Glutamatergic neuron (in vitro differentiated cells): ENCODE results near the gene TESMIN. TPM values are rescaled to one million over a fixed set of nuclear protein-coding genes. Genes with fewer than 3 reads are reported as not detected.

Experiments used
- DNase-seq: peaks from one replicate; pipeline ENCODE4 v3.0.0; 2022
- H3K27ac Mint-ChIP-seq: one replicate; pipeline ENCODE4 v1.8.0; 2020; ENCODE audit warnings: mild to moderate bottlenecking, mixed read lengths, inconsistent platforms; ENCODE audit not compliant: unreplicated experiment
- H3K27me3 Mint-ChIP-seq: one replicate; pipeline ENCODE4 v1.8.0; 2020; ENCODE audit warnings: mild to moderate bottlenecking, moderate library complexity, mixed read lengths, inconsistent platforms; ENCODE audit not compliant: unreplicated experiment
- H3K36me3 Mint-ChIP-seq: one replicate; pipeline ENCODE4 v1.8.0; 2020; ENCODE audit warnings: mild to moderate bottlenecking, mixed read lengths, inconsistent platforms; ENCODE audit not compliant: unreplicated experiment
- H3K4me1 Mint-ChIP-seq: one replicate; pipeline ENCODE4 v1.8.0; 2020; ENCODE audit warnings: mild to moderate bottlenecking, low read depth, mixed read lengths, inconsistent platforms; ENCODE audit not compliant: unreplicated experiment
- H3K4me3 Mint-ChIP-seq: one replicate; pipeline ENCODE4 v1.8.0; 2020; ENCODE audit warnings: mild to moderate bottlenecking, mixed read lengths, inconsistent platforms; ENCODE audit not compliant: unreplicated experiment
- H3K9me3 Mint-ChIP-seq: one replicate; pipeline ENCODE4 v1.8.0; 2020; ENCODE audit warnings: mild to moderate bottlenecking, moderate library complexity, mixed read lengths, inconsistent platforms; ENCODE audit not compliant: unreplicated experiment
- CTCF ChIP-seq: fragments of 200-600 bp; sonication (generic); IDR thresholded peaks from one replicate; pipeline ENCODE4 v1.5.0; 2021; ENCODE audit not compliant: partially characterized antibody, unreplicated experiment
- total RNA-seq: library from RNA; stranded (reverse); fragmentation: NEBNext Ultra II Directional; extraction: Animal tissue kit (Norgen Biotek cat#: 25700); gene quantifications from one replicate; pipeline ENCODE4 v1.2.1, GENCODE V29; 2021; ENCODE audit not compliant: unreplicated experiment

Gene TESMIN
- total RNA-seq, 1 donor from 2014 or later = 3.8 TPM

- Mint-ChIP-seq H3K27me3 (no peaks in the 10 kb centered on the region), H3K27ac (no peak overlapping the region), H3K4me3 (no peak overlapping the region), H3K9me3 (no peaks in the 10 kb centered on the region), H3K36me3 (no peaks in the 10 kb centered on the region), H3K4me1 (no peaks in the 10 kb centered on the region)
- no peak for TF ChIP-seq CTCF
- DNase-seq = no peak
Measured at GRCh38 chr11:68743539-68743938, 7.8 kb downstream of the TESMIN start.

- no peak for TF ChIP-seq CTCF
- no peaks in the 10 kb centered on the region for H3K36me3 Mint-ChIP-seq
- DNase-seq = no peak
- H3K9me3 Mint-ChIP-seq = no peaks in the 10 kb centered on the region
- H3K27ac Mint-ChIP-seq = no peak overlapping the region
- no peaks in the 10 kb centered on the region for H3K27me3 Mint-ChIP-seq
- no peak overlapping the region for H3K4me3 Mint-ChIP-seq
- H3K4me1 Mint-ChIP-seq = peaks cover 4% of the 10 kb centered on the region
Measured at GRCh38 chr11:68741463-68741862, 9.9 kb downstream of the TESMIN start.

GRCh38 chr11:68735646-68736045 is 15.7 kb downstream of the TESMIN start:
- no peak overlapping the region for H3K27ac Mint-ChIP-seq

DNA sequence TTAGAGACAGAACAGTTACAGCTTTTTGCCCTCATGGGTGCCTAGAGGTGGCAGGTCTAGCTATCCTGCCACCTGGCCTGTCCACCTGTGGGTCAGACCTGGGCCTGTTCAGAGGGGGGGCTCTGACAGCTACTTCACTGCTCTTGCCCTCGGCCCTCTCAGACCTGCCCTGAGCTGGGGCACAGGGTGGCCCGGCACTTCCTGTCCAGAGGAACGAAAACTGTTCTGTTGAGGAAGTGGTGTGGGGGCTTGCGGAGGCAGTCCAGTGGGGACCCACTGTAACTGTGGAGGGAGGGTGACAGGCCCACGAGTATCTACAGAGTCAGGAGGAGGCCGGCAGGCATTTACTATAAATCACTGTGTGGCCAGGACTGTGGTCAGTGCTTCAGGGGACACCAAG is 16.2 kb downstream of the TESMIN start:
- Mint-ChIP-seq H3K4me1 (peaks cover 4% of the 10 kb centered on the region), H3K27ac (no peak overlapping the region), H3K36me3 (no peaks in the 10 kb centered on the region), H3K9me3 (peaks cover 2% of the 10 kb centered on the region), H3K27me3 (peaks cover 2% of the 10 kb centered on the region), H3K4me3 (no peak overlapping the region)
- no peak for DNase-seq
- TF ChIP-seq CTCF = no peak

More at GRCh38 chr11:68735646-68736045, 15.7 kb downstream of the TESMIN start:
- H3K4me1 Mint-ChIP-seq = peaks cover 4% of the 10 kb centered on the region
- H3K36me3 Mint-ChIP-seq = no peaks in the 10 kb centered on the region
- H3K4me3 Mint-ChIP-seq = no peak overlapping the region
- TF ChIP-seq CTCF = no peak
- peaks cover 2% of the 10 kb centered on the region for H3K9me3 Mint-ChIP-seq
- peaks cover 2% of the 10 kb centered on the region for H3K27me3 Mint-ChIP-seq
- no peak for DNase-seq

GRCh38 chr11:68734111-68734510 is 17.2 kb downstream of the TESMIN start:
- TF ChIP-seq CTCF = no peak
- H3K4me3 Mint-ChIP-seq = no peak overlapping the region
- peaks cover 4% of the 10 kb centered on the region for H3K4me1 Mint-ChIP-seq
- peaks cover 2% of the 10 kb centered on the region for H3K9me3 Mint-ChIP-seq
- no peak for DNase-seq
- no peak overlapping the region for H3K27ac Mint-ChIP-seq
- H3K27me3 Mint-ChIP-seq = peaks cover 4% of the 10 kb centered on the region
- H3K36me3 Mint-ChIP-seq = no peaks in the 10 kb centered on the region
